GM12891 (cell line): ENCODE data around the gene CREB3L2.
A peak's percentile ranks its signal among the peaks of the same experiment; 100 is the strongest.
"Not testable (repeated sequence)": the region's sequence is repeated elsewhere in the genome, so short reads cannot be mapped to it uniquely, and the experiment has no call there.

ENCODE experiments used
- DNase-seq: peaks from one replicate; pipeline ENCODE4 v3.0.0; 2011; ENCODE audit warnings: low spot score; ENCODE audit not compliant: insufficient read length
- FAIRE-seq: peaks from 2 replicates; lab custom pipeline; 2011; peaks lifted over from hg19 to GRCh38; lab: Jason Lieb, UNC
- PAX5 ChIP-seq: IDR thresholded peaks from 2 replicates; pipeline ENCODE4 v1.6.1; 2011; ENCODE audit warnings: low read length, moderate library complexity, mild to moderate bottlenecking; ENCODE audit not compliant: insufficient read depth, severe bottlenecking
- POLR2A ChIP-seq: IDR thresholded peaks from 2 replicates; pipeline ENCODE4 v1.6.1; 2011; ENCODE audit warnings: low read depth, low read length, control low read depth
- POLR2AphosphoS5 ChIP-seq: IDR thresholded peaks from 2 replicates; pipeline ENCODE4 v1.6.1; 2011; ENCODE audit warnings: low read depth, low read length, control low read depth
- POU2F2 ChIP-seq: IDR thresholded peaks from 2 replicates; pipeline ENCODE4 v1.6.1; 2011; ENCODE audit warnings: low read depth, mild to moderate bottlenecking, control low read depth, low read length, moderate library complexity
- SPI1 ChIP-seq: IDR thresholded peaks from 2 replicates; pipeline ENCODE4 v1.6.1; 2011; ENCODE audit warnings: low read depth, low read length, control low read depth
- TAF1 ChIP-seq: IDR thresholded peaks from 2 replicates; pipeline ENCODE4 v1.6.1; 2011; ENCODE audit warnings: low read depth, low read length, control low read depth

The CREB3L2 gene

DNA sequence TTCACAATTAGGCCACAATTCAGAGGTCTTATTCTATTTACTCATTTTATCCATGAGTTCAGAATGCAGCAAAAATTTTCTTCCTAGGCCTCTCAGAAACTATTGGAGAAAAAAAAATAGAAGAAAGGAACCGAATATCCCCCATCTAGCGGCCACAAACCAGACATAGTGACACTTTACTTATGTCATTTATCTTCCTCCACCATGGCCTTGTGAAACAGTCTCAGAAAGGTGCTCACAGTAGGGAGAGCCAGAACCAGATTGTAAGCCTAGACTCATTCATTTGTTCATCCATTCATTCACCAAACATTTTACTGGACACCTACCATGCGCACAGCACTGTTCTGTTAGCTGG is 16.0 kb downstream of the CREB3L2 start:
- DNase-seq (no peak), FAIRE-seq (peak; percentile 60)
- TF ChIP-seq POU2F2 (no peak), TAF1 (no peak), SPI1 (no peak), POLR2A (no peak), POLR2AphosphoS5 (no peak), PAX5 (no peak)

DNA sequence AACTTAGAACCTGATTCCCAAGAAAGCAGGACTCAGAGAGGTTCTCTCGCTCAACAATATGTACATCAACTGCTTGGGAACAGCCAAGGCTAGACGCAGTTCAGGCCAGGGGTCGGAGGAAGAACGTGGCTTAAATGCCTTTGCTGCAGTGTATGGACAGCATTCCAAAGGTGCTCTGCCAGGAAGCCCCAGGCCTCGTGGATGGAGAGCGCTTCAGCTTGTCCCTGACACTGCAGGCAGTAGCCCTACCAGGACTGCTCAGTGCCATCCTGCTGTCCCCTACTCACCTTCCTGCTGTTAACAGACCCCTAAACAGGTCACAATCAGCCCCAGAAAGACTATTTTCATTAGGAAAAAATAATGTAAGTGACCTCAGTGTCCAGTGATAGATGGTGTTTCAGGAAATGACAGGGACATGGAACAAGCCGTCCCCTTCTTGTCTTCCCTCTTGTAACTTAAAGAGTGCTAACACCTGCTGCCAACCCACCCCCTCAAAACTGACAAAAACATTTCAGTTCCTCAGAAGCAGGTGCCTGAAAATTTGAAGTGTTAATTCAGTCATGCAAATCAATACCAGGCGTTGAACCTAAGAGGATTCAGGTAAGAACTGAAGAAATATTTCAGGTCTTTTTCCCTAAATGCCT is 16.5 kb downstream of the CREB3L2 start:
- no peak for DNase-seq
- TF ChIP-seq POLR2AphosphoS5 (no peak), SPI1 (peak; percentile 97), POU2F2 (0 out of 2 replicates have a peak, but pooled peaks have one; percentile 27)
- peak; percentile 28 for FAIRE-seq

GRCh38 chr7:137984181-137985041 is 17.5 kb downstream of the CREB3L2 start:
- TF ChIP-seq SPI1, result no peak
- DNase-seq, result no peak
- FAIRE-seq, result no peak

DNA sequence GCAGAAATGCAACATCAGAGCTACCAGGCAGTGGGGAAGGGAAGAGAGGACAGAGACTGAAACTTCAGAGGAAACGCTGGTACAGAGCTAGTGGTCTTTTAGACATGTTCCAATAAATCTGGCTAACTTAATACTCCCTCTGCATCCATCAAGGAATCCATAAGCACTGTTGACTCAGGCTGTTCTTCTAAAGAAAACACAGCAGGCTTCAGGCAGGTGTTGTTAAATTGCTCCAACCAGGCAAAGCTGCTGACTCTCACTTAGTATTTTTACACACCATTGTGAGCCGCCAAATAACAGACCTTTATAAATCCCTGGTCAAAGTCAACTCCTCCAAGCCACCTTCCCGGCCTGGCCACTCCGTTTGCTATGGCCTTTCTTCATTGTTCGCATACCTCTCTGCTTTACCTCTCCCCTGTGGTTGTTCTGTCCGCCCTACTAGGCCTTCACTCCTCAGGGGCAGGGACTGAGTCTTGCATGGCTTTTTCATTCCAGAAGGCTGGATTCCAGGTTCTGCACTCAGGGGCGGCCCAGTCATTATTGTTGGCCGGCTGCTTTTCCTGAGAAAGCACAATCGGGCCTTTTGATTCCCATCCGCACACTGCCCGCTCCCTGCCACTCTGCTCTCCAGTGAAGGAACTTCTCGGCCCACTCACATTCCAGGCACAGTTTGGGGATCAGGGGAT is 18.4 kb downstream of the CREB3L2 start:
- TF ChIP-seq POLR2A, result no peak
- no peak for TF ChIP-seq POLR2AphosphoS5
- TF ChIP-seq PAX5, result no peak
- TF ChIP-seq SPI1, result no peak
- no peak for TF ChIP-seq POU2F2
- no peak for TF ChIP-seq TAF1
- DNase-seq (no peak), FAIRE-seq (no peak)

- not testable (repeated sequence) for DNase-seq, FAIRE-seq
These were observed 19.5 kb downstream of the CREB3L2 start for GRCh38 chr7:137982394-137982793.

- no peak for FAIRE-seq
- no peak for DNase-seq
- TF ChIP-seq POLR2AphosphoS5 (0 out of 2 replicates have a peak, but pooled peaks have one; percentile 27), SPI1 (no peak), POLR2A (peak; percentile 35; the same call in 1 of the 2 replicates)
These were observed 20.2 kb downstream of the CREB3L2 start for GRCh38 chr7:137981668-137982067.

GRCh38 chr7:137981175-137981574 is 20.7 kb downstream of the CREB3L2 start:
- TF ChIP-seq POU2F2, result no peak
- no peak for TF ChIP-seq PAX5
- TF ChIP-seq POLR2A, result no peak
- no peak for TF ChIP-seq TAF1
- no peak for TF ChIP-seq SPI1
- FAIRE-seq (no peak), DNase-seq (no peak)

GRCh38 chr7:137980308-137980707 is 21.6 kb downstream of the CREB3L2 start:
- DNase-seq (no peak), FAIRE-seq (no peak)
- TF ChIP-seq TAF1 (no peak), POLR2AphosphoS5 (no peak), POLR2A (no peak), SPI1 (peak; percentile 71), PAX5 (no peak)

DNA sequence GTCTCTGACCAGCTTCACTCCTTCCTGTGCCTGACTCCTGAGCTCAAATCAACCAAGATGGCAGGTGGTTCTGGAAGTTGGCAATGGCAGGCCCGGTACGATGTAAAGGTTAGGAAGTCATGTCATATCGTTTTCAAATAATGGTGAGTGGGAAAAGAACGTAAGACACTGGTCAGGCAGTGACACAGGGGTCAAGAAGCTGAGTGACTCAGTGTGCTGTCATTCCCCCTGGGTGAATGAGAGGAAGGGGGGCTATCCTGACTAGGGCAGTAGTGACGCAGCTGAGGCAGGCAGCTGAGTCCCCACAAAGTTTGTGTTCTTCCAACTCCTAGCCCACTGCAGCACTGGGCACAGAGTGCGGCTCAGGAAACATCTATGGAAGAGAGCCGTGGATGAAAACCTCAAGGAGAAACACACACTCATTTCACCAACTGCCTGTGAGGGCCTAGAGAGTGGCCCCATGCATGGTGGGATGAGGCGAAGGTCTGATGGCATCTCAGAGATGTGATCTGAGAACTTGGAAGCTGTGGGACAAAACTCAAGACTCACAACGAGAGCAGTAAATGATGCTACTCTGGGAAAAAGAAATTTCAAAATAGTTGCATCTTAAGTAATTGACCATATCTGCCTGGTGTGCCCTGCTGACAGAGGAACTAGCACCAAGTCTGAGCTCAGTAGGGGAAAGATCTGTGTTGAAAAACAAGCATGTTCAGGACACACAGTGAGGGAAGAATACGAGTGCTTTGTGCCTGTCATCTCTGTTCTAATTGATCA is 23.2 kb downstream of the CREB3L2 start:
- DNase-seq (no peak), FAIRE-seq (no peak)
- TF ChIP-seq POU2F2, result no peak
- no peak for TF ChIP-seq PAX5
- TF ChIP-seq TAF1, result no peak
- no peak for TF ChIP-seq POLR2A
- no peak for TF ChIP-seq SPI1
- no peak for TF ChIP-seq POLR2AphosphoS5

- FAIRE-seq (no peak), DNase-seq (no peak)
- TF ChIP-seq SPI1 (no peak), PAX5 (no peak), POLR2AphosphoS5 (no peak), POLR2A (no peak), POU2F2 (no peak), TAF1 (no peak)
These were observed 24.7 kb downstream of the CREB3L2 start for GRCh38 chr7:137977173-137977572.
